ENCODE data around the gene TAF13.
"Not testable (repeated sequence)": the region's sequence is repeated elsewhere in the genome, so short reads cannot be mapped to it uniquely, and the experiment has no call there.

Gene TAF13

DNA sequence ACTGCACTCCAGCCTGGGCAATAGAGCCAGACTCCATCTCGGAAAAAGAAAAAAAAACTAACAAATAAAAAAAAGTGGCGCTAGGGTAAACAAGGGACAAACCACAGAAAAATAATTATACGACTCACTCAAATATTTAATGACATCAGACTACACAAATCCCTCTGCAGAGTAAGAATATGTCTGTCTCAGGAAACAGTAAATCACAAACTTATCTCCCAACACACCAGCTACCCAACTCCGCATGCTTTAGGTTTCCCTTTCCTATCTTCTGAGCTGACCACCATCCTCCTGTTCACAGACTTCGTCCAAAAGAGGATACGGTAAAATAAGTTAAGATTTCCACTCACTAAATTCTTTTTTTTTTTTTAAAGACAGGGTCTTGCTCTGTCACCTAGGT is 50.1 kb downstream of the TAF13 start:
- no peak overlapping the region for H3K27ac ChIP-seq
- TF ChIP-seq ZFX (IDR thresholded peaks at IDR 0.05; ENCODE audit: borderline replicate concordance) = no peak
- TF ChIP-seq, protein P1, sequence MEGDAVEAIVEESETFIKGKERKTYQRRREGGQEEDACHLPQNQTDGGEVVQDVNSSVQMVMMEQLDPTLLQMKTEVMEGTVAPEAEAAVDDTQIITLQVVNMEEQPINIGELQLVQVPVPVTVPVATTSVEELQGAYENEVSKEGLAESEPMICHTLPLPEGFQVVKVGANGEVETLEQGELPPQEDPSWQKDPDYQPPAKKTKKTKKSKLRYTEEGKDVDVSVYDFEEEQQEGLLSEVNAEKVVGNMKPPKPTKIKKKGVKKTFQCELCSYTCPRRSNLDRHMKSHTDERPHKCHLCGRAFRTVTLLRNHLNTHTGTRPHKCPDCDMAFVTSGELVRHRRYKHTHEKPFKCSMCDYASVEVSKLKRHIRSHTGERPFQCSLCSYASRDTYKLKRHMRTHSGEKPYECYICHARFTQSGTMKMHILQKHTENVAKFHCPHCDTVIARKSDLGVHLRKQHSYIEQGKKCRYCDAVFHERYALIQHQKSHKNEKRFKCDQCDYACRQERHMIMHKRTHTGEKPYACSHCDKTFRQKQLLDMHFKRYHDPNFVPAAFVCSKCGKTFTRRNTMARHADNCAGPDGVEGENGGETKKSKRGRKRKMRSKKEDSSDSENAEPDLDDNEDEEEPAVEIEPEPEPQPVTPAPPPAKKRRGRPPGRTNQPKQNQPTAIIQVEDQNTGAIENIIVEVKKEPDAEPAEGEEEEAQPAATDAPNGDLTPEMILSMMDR (IDR thresholded peaks at IDR 0.05) = no peak

DNA sequence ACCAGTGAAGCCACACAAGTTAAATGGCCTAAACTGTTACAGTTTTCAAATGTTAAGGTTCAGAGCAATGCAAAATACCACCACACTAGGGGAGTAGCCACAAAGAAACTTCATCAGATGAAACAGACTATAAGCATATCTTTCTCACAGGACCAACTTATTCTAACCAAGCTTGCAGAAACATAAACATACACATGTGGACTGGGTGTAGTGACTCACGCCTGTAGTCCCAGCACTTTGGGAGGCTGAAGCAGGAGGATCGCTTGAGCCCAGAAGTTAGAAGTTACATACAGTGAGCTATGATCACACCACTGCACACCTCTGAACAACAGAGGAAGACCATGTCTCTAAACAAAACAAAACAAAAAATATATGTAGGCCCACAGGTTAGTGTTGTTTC is 51.2 kb downstream of the TAF13 start:
- H3K27ac ChIP-seq = no peak overlapping the region
- TF ChIP-seq, protein P1 (IDR thresholded peaks at IDR 0.05) = no peak
- no peak for TF ChIP-seq ZFX (IDR thresholded peaks at IDR 0.05; ENCODE audit: borderline replicate concordance)

DNA sequence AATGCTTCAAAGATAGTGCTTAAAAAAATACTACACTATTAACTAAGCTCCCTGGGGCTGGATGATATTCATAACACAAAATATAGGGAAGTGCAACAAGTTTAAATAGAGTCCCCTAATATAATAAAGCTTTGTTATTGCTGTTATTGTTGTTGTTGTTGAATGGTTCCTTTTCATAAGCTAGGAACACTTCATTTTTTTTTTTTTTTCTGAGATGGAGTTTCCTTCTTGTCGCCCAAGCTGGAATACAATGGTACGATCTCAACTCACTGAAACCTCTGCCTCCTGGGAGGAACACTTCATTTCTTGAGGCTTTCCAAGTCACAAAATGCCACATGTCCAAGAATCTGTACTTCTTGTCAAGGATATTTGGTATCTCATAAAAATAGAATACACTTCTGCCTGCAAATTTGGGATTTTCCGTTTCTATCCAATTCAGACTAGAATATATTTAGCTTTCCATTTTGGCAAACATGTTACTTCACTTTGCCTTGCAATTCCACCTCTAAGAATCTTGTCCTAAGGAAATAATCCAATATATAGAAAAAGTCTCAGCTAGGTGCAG is 55.0 kb downstream of the TAF13 start:
- no peak for TF ChIP-seq ZFX (IDR thresholded peaks at IDR 0.05; ENCODE audit: borderline replicate concordance)
- TF ChIP-seq, protein P1 (IDR thresholded peaks at IDR 0.05) = no peak
- no peak overlapping the region for H3K27ac ChIP-seq

DNA sequence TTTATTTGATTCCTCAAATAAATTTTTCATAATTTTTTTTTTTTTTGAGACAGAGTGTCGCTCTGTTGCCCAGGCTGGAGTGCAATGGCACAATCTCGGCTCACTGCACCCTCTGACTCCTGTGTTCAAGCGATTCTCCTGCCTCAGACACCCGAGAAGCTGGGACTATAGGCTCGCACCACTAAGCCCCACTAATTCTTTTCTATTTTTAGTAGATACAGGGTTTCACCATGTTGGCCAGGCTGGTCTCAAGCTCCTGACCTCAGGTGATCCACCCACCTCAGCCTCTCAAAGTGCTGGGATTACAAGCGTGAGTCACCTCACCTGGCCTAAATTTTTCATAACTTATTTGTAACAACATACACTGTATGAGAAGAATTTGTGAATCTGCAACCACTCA is 58.1 kb downstream of the TAF13 start:
- not testable (repeated sequence) for H3K27ac ChIP-seq

DNA sequence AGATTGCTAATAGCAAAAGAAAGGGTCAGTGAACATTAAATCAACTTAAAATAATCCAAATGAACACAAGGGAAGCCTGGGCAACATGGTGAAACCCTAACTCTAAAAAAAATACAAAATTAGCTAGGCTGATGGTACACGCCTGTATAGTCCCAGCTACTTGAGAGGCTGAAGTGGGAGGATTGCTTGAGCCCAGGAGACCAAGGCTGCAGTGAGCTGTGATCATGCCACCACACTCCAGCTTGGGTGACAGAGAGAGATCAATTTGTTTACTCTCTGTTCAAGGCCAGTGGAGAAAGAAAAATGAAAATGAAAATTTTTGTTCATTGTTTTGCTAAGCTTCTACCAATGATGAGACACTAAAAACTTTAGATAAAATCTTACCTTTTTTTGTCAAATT is 58.7 kb downstream of the TAF13 start:
- no peak for TF ChIP-seq ZFX (IDR thresholded peaks at IDR 0.05; ENCODE audit: borderline replicate concordance)
- TF ChIP-seq, protein P1 (IDR thresholded peaks at IDR 0.05) = no peak
- H3K27ac ChIP-seq = no peak overlapping the region

Data from 22Rv1 (cell line).